Natural killer cell treated with Interleukin-12 subunit alpha and Interleukin-12 subunit beta and Interleukin-15 and Interleukin-18, amount 100 ng/mL, for 72 hours (primary cell): ENCODE measurements around the gene CD276. TPM values are rescaled to one million over a fixed set of nuclear protein-coding genes. Genes with fewer than 3 reads are reported as not detected.
"Not testable (repeated sequence)": the region's sequence is repeated elsewhere in the genome, so short reads cannot be mapped to it uniquely, and the experiment has no call there.

ENCODE experiments used
- ATAC-seq, 2 donors: fragments of 150-1000 bp; cut with Tn5 transposase in 1 of 2; sonication (Bioruptor Pico), chemical (Tn5 transposase) in 1 of 2; 2 replicates each; pipeline ENCODE4 v1.10.0; 2021
- DNase-seq: peaks from one replicate; pipeline ENCODE4 v3.0.0; 2022; ENCODE audit warnings: low spot score
- H3K27ac Mint-ChIP-seq, 2 donors: 1 replicate in 1 of 2; 2 replicates in 1 of 2; pipeline ENCODE4 v1.8.0; 2022; ENCODE audit warnings: mixed read lengths in 2 of 2, mild to moderate bottlenecking in 1 of 2, moderate library complexity in 1 of 2
- H3K27me3 Mint-ChIP-seq, 2 donors: 1 replicate in 1 of 2; 2 replicates in 1 of 2; pipeline ENCODE4 v1.8.0; 2022; ENCODE audit warnings: mixed read lengths in 2 of 2
- H3K36me3 Mint-ChIP-seq: one replicate; pipeline ENCODE4 v1.8.0; 2022; ENCODE audit warnings: mixed read lengths
- H3K4me1 Mint-ChIP-seq, 2 donors: 1 replicate in 1 of 2; 2 replicates in 1 of 2; pipeline ENCODE4 v1.8.0; 2022; ENCODE audit warnings: low read depth in 2 of 2, mixed read lengths in 2 of 2, mild to moderate bottlenecking in 1 of 2
- H3K4me3 Mint-ChIP-seq: one replicate; pipeline ENCODE4 v1.8.0; 2022; ENCODE audit warnings: mixed read lengths
- H3K9me3 Mint-ChIP-seq: 2 replicates; pipeline ENCODE4 v1.8.0; 2022; ENCODE audit warnings: mixed read lengths
- total RNA-seq, 2 donors: library from RNA; stranded (reverse); gene quantifications; one replicate each; pipeline ENCODE4 v1.2.3, GENCODE V29; 2022

CD276 gene
- total RNA-seq, 2 donors from 2014 or later, result 0.90 to 2.0 TPM

- no peaks in the 10 kb centered on the region for H3K36me3 Mint-ChIP-seq
- no peaks in the 10 kb centered on the region for H3K9me3 Mint-ChIP-seq
- peak overlapping the region in 1 of 2 donors; percentile 53 for H3K27ac Mint-ChIP-seq
- no peak overlapping the region for H3K4me3 Mint-ChIP-seq
- peaks cover 0 to 11% of the 10 kb centered on the region in 2 donors for H3K27me3 Mint-ChIP-seq
- no peaks in the 10 kb centered on the region for H3K4me1 Mint-ChIP-seq
- DNase-seq, result no peak
- ATAC-seq, result no peak
Observed at GRCh38 chr15:73727330-73727976, 43.3 kb downstream of the CD276 start.

GRCh38 chr15:73732051-73732450 is 47.9 kb downstream of the CD276 start:
- not testable (repeated sequence) for H3K4me3 Mint-ChIP-seq, H3K9me3 Mint-ChIP-seq, DNase-seq, H3K27me3 Mint-ChIP-seq, H3K36me3 Mint-ChIP-seq, ATAC-seq, H3K27ac Mint-ChIP-seq, H3K4me1 Mint-ChIP-seq

- peaks cover 0 to 5% of the 10 kb centered on the region in 2 donors for H3K27me3 Mint-ChIP-seq
- DNase-seq (no peak), ATAC-seq (no peak)
- no peaks in the 10 kb centered on the region for H3K4me1 Mint-ChIP-seq
- no peak overlapping the region for H3K27ac Mint-ChIP-seq
- H3K9me3 Mint-ChIP-seq, result no peaks in the 10 kb centered on the region
- H3K4me3 Mint-ChIP-seq, result no peak overlapping the region
- H3K36me3 Mint-ChIP-seq, result no peaks in the 10 kb centered on the region
Observed at GRCh38 chr15:73732930-73733329, 48.7 kb downstream of the CD276 start.

- ATAC-seq (no peak), DNase-seq (no peak)
- Mint-ChIP-seq H3K36me3 (no peaks in the 10 kb centered on the region), H3K9me3 (no peaks in the 10 kb centered on the region), H3K4me3 (no peak overlapping the region), H3K27me3 (peaks cover 3 to 5% of the 10 kb centered on the region in 2 donors), H3K27ac (no peak overlapping the region), H3K4me1 (no peaks in the 10 kb centered on the region)
Observed at GRCh38 chr15:73737535-73737934, 53.4 kb downstream of the CD276 start.

GRCh38 chr15:73740152-73741048 is 56.2 kb downstream of the CD276 start:
- ATAC-seq (no peak), DNase-seq (no peak)
- no peak overlapping the region for H3K27ac Mint-ChIP-seq
- no peaks in the 10 kb centered on the region for H3K9me3 Mint-ChIP-seq
- H3K4me3 Mint-ChIP-seq, result no peak overlapping the region
- no peaks in the 10 kb centered on the region for H3K4me1 Mint-ChIP-seq
- H3K27me3 Mint-ChIP-seq, result peaks cover 3 to 5% of the 10 kb centered on the region in 2 donors
- H3K36me3 Mint-ChIP-seq, result no peaks in the 10 kb centered on the region

- Mint-ChIP-seq H3K27ac (no peak overlapping the region), H3K4me3 (no peak overlapping the region), H3K36me3 (no peaks in the 10 kb centered on the region), H3K27me3 (peaks cover 6 to 7% of the 10 kb centered on the region in 2 donors), H3K4me1 (no peaks in the 10 kb centered on the region), H3K9me3 (no peaks in the 10 kb centered on the region)
- ATAC-seq, result no peak
- no peak for DNase-seq
Observed at GRCh38 chr15:73741321-73741836, 57.2 kb downstream of the CD276 start.

GRCh38 chr15:73744293-73744692 is 60.1 kb downstream of the CD276 start:
- ATAC-seq (no peak), DNase-seq (no peak)
- Mint-ChIP-seq H3K4me3 (no peak overlapping the region), H3K9me3 (no peaks in the 10 kb centered on the region), H3K27ac (no peak overlapping the region), H3K27me3 (peaks cover 16 to 22% of the 10 kb centered on the region in 2 donors), H3K36me3 (no peaks in the 10 kb centered on the region), H3K4me1 (no peaks in the 10 kb centered on the region)

- Mint-ChIP-seq H3K27ac (no peak overlapping the region), H3K9me3 (no peaks in the 10 kb centered on the region), H3K36me3 (no peaks in the 10 kb centered on the region), H3K4me3 (no peak overlapping the region), H3K4me1 (no peaks in the 10 kb centered on the region), H3K27me3 (peaks cover 20 to 22% of the 10 kb centered on the region in 2 donors)
- ATAC-seq (no peak), DNase-seq (no peak)
Observed at GRCh38 chr15:73745073-73745472, 60.9 kb downstream of the CD276 start.

GRCh38 chr15:73746261-73746660 is 62.1 kb downstream of the CD276 start:
- ATAC-seq, result no peak
- Mint-ChIP-seq H3K4me1 (no peaks in the 10 kb centered on the region), H3K9me3 (no peaks in the 10 kb centered on the region), H3K27ac (no peak overlapping the region), H3K4me3 (no peak overlapping the region), H3K36me3 (no peaks in the 10 kb centered on the region), H3K27me3 (peaks cover 22% of the 10 kb centered on the region in 2 donors)
- no peak for DNase-seq

- H3K9me3 Mint-ChIP-seq, result no peaks in the 10 kb centered on the region
- peaks cover 22% of the 10 kb centered on the region in 2 donors for H3K27me3 Mint-ChIP-seq
- H3K27ac Mint-ChIP-seq, result no peak overlapping the region
- H3K4me1 Mint-ChIP-seq, result no peaks in the 10 kb centered on the region
- ATAC-seq (no peak), DNase-seq (no peak)
- H3K4me3 Mint-ChIP-seq, result no peak overlapping the region
- H3K36me3 Mint-ChIP-seq, result no peaks in the 10 kb centered on the region
Observed at GRCh38 chr15:73746883-73747282, 62.7 kb downstream of the CD276 start.

- no peaks in the 10 kb centered on the region for H3K36me3 Mint-ChIP-seq
- peaks cover 22% of the 10 kb centered on the region in 2 donors for H3K27me3 Mint-ChIP-seq
- H3K9me3 Mint-ChIP-seq, result no peaks in the 10 kb centered on the region
- no peaks in the 10 kb centered on the region for H3K4me1 Mint-ChIP-seq
- no peak overlapping the region for H3K4me3 Mint-ChIP-seq
- no peak for ATAC-seq
- H3K27ac Mint-ChIP-seq, result no peak overlapping the region
- no peak for DNase-seq
Observed at GRCh38 chr15:73747847-73748590, 63.8 kb downstream of the CD276 start.

GRCh38 chr15:73748730-73749129 is 64.5 kb downstream of the CD276 start:
- Mint-ChIP-seq H3K4me3 (no peak overlapping the region), H3K27ac (no peak overlapping the region), H3K4me1 (peaks cover 0 to 3% of the 10 kb centered on the region in 2 donors), H3K36me3 (no peaks in the 10 kb centered on the region), H3K27me3 (peaks cover 26% of the 10 kb centered on the region in 2 donors), H3K9me3 (no peaks in the 10 kb centered on the region)
- DNase-seq (no peak), ATAC-seq (no peak)

- no peak overlapping the region for H3K27ac Mint-ChIP-seq
- no peaks in the 10 kb centered on the region for H3K36me3 Mint-ChIP-seq
- no peak overlapping the region for H3K4me3 Mint-ChIP-seq
- ATAC-seq, result no peak
- H3K27me3 Mint-ChIP-seq, result peaks cover 34% of the 10 kb centered on the region in 2 donors
- DNase-seq, result no peak
- H3K4me1 Mint-ChIP-seq, result peaks cover 0 to 4% of the 10 kb centered on the region in 2 donors
- no peaks in the 10 kb centered on the region for H3K9me3 Mint-ChIP-seq
Observed at GRCh38 chr15:73749533-73749932, 65.3 kb downstream of the CD276 start.
